Measurements from ENCODE around the gene EPAS1.
A peak's percentile ranks its signal among the peaks of the same experiment; 100 is the strongest.

EPAS1 gene

GRCh38 chr2:46296840-46297545, at the start of gene EPAS1:
Gene EPAS1 (plus strand): TSS chr2:46297407. CDS start chr2:46297912, 505 bp downstream.
- peak; percentile 81 for DNase-seq (ENCODE audit: low spot score)

GRCh38 chr2:46248171-46248570, 49.0 kb upstream of the EPAS1 start:
- no peak for DNase-seq (ENCODE audit: low spot score)

- DNase-seq (ENCODE audit: low spot score): no peak
Observed at GRCh38 chr2:46249654-46250053, 47.6 kb upstream of the EPAS1 start.

- DNase-seq (ENCODE audit: low spot score): no peak
Observed at GRCh38 chr2:46252891-46253659, 44.1 kb upstream of the EPAS1 start.

GRCh38 chr2:46254474-46254873, 42.7 kb upstream of the EPAS1 start:
- no peak for DNase-seq (ENCODE audit: low spot score)

GRCh38 chr2:46256563-46257142, 40.6 kb upstream of the EPAS1 start:
- no peak for DNase-seq (ENCODE audit: low spot score)

GRCh38 chr2:46257476-46257875, 39.7 kb upstream of the EPAS1 start:
- DNase-seq (ENCODE audit: low spot score): no peak

GRCh38 chr2:46257980-46258379, 39.2 kb upstream of the EPAS1 start:
- DNase-seq (ENCODE audit: low spot score): no peak

- DNase-seq (ENCODE audit: low spot score): no peak
Observed at GRCh38 chr2:46258937-46259776, 38.0 kb upstream of the EPAS1 start.

GRCh38 chr2:46259777-46260168, 37.4 kb upstream of the EPAS1 start:
- no peak for DNase-seq (ENCODE audit: low spot score)

GRCh38 chr2:46260305-46260704, 36.9 kb upstream of the EPAS1 start:
- no peak for DNase-seq (ENCODE audit: low spot score)

- no peak for DNase-seq (ENCODE audit: low spot score)
Observed at GRCh38 chr2:46262248-46262938, 34.8 kb upstream of the EPAS1 start.

- no peak for DNase-seq (ENCODE audit: low spot score)
Observed at GRCh38 chr2:46263347-46263746, 33.9 kb upstream of the EPAS1 start.

GRCh38 chr2:46264447-46264846, 32.8 kb upstream of the EPAS1 start:
- DNase-seq (ENCODE audit: low spot score): no peak

GRCh38 chr2:46266134-46266533, 31.1 kb upstream of the EPAS1 start:
- DNase-seq (ENCODE audit: low spot score): no peak

GRCh38 chr2:46267616-46268015, 29.6 kb upstream of the EPAS1 start:
- no peak for DNase-seq (ENCODE audit: low spot score)

- no peak for DNase-seq (ENCODE audit: low spot score)
Observed at GRCh38 chr2:46268196-46268595, 29.0 kb upstream of the EPAS1 start.

GRCh38 chr2:46269001-46269400, 28.2 kb upstream of the EPAS1 start:
- DNase-seq (ENCODE audit: low spot score): no peak

- no peak for DNase-seq (ENCODE audit: low spot score)
Observed at GRCh38 chr2:46269544-46270273, 27.5 kb upstream of the EPAS1 start.

- no peak for DNase-seq (ENCODE audit: low spot score)
Observed at GRCh38 chr2:46270384-46270783, 26.8 kb upstream of the EPAS1 start.

Data from COLO829 (cell line).